AG10803 (cell line): Measurements from ENCODE around the gene CRNKL1.

Source experiments
- DNase-seq: peaks from one replicate; pipeline ENCODE4 v3.0.0; 2010; ENCODE audit warnings: low read depth
- H3K4me3 ChIP-seq: 2 replicates; pipeline ENCODE4 v1.5.1; 2011; ENCODE audit warnings: mild to moderate bottlenecking, low read length, control low read depth
- TF ChIP-seq, protein P1 (sequence below): conservative IDR thresholded peaks from 2 replicates; pipeline ENCODE4 v1.5.1; 2011; ENCODE audit warnings: mild to moderate bottlenecking, low read length, control low read depth, inconsistent platforms

Gene CRNKL1

DNA sequence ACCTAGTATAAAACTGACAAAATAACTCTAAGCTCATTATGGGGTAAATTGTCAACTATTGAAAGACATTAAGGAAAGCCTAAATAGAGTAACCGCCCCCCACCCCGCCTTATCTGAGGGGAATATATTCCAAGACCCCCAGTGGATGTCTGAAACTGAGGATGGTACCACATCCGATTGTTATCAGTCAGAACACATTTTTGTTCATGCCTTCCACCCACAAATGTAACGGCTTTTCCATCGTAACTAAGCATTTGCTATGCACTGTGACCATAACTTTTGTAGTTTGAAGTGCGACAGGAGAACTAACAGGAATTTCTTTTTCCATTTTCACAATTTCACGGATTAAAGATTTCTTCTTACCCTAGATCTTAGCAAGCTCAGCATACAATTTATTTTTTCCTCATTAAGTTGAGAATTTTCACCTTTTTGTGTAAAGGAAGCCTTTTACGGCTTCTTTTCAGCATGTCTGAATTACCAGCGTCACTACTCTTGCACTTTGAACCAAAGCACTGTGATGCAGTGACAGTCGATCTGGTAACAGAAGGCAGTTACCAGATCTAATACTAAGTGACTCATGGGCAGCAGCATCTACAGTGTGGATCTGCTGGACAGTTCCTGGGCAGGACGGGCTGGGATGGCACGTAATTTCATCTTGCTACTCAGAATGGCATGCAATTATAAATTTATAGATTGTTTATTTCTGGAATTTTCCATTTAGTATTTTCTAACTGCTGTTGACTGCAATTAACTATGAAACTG lies 11.9 kb upstream of the CRNKL1 start:
- TF ChIP-seq, protein P1, sequence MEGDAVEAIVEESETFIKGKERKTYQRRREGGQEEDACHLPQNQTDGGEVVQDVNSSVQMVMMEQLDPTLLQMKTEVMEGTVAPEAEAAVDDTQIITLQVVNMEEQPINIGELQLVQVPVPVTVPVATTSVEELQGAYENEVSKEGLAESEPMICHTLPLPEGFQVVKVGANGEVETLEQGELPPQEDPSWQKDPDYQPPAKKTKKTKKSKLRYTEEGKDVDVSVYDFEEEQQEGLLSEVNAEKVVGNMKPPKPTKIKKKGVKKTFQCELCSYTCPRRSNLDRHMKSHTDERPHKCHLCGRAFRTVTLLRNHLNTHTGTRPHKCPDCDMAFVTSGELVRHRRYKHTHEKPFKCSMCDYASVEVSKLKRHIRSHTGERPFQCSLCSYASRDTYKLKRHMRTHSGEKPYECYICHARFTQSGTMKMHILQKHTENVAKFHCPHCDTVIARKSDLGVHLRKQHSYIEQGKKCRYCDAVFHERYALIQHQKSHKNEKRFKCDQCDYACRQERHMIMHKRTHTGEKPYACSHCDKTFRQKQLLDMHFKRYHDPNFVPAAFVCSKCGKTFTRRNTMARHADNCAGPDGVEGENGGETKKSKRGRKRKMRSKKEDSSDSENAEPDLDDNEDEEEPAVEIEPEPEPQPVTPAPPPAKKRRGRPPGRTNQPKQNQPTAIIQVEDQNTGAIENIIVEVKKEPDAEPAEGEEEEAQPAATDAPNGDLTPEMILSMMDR = no peak
- H3K4me3 ChIP-seq = no peak overlapping the region
- DNase-seq = peak; percentile 12

DNA sequence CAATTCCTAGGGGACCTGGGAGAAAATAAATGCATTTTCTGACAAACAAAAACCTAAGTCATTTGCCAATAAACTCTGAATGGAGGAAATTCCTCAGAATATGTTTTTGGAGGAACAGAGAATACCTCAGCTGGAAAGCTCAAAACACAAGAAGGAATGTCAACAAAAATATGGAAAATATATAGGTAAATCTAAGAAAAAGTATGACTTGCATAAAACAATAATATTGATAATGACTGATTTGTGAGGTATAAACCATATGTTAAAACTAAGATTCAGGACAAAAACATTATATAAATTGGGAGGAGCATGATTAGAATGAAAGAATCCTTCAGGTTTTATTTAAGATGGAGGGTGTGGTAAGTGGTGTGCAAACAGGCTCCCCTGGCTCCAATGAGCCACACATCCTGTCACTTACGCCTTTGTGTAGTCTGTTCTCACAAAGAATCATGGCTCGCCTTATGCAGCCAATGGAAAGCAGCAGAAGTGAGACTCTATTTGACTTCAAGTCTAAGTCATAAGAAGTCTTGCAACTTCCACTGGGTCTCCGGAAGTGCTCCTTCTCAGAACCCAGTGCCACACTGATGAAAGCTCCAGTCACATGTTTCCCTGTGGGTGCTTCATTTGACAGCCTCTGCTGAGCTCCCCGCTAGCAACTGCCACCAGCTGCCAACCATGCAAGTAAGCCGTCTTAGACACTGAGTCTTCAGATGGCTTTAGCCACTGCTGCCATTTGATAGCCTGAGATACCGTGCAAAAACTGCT lies 8.2 kb upstream of the CRNKL1 start:
- no peak overlapping the region for H3K4me3 ChIP-seq
- DNase-seq = no peak
- TF ChIP-seq, protein P1 = no peak

DNA sequence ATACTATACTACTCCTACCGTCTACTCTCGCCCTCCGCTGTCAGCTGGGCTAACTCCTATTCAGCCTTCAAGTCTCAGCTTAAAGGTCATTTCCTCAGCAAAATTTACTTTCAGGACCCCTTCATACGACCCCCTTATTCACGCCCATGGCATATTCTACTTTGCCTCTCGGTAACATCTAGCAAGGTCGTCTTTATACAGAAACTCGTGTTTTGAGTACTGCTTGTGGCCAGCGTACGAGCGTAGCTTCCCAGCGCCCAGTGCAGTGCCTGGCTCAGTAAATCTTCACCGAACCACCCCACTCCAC lies 546 bp downstream of the CRNKL1 start:
- TF ChIP-seq, protein P1 = no peak
- H3K4me3 ChIP-seq = peak overlapping the region; percentile 93
- no peak for DNase-seq

DNA sequence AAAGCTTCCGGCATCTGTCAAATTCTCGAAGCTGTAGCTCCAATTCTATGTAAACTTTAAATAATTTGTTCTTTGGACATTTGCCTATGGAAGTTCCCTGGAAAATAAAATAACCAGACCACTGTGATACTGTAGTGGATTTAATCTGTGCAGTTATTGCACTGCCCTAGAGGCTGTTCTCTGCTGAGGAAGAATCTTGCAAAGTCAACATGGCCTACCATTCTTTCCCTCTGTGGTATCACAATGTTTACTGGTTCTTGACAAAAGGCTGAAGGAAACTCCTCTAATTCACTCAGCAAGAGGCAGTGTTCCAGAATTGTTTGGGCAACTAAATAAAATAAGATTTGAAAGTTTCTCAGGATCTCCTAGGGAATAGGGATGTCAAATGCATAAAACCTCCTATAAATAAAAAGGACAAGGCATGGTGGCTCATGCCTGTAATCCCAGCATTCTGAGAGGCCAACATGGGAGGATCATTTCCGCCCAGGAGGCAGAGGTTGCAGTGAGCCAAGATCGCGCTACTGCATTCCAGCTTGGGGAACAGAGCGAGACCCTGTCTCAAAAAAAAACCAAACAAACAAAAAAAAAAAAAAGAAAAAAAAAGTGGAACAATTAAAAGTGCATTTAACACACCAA lies 12.4 kb downstream of the CRNKL1 start:
- no peak for DNase-seq
- TF ChIP-seq, protein P1 = no peak
- no peak overlapping the region for H3K4me3 ChIP-seq

DNA sequence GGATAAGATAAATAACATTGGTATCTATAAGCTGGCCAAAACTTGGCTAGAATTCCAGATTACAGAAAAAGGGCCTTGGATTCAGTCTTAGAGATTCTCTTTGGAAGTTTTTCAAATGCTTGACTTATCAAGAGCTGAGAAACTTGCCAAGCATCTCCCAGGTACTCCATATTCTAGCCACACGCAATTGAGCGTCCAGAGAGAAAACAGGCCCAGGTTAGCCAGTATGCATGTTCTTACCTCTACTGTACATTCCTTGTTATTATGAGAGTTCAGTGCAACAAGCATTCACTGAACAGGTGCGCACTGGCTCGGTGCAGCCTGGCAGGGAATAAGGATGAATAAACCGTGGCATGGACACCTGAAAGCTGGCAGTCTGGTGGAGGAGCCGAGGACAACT lies 13.7 kb downstream of the CRNKL1 start:
- no peak overlapping the region for H3K4me3 ChIP-seq
- no peak for DNase-seq
- TF ChIP-seq, protein P1 = no peak

DNA sequence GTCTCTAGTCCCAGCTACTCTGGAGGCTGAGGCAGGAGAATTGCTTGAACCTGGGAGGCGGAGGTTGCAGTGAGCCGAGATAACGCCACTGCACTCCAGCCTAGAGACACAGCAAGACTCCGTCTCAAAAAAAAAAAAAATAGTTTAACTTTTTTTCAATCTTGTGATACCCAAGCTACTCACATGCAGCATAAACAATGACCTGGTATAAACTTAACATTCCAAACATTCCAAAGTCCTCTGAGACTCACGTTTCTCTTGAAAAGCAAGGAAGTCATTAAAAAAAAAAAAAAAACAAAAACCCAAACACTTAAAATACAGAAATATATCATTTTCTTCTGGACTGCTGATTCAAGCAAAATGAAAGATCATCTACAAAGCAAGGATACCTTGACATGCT lies 14.3 kb downstream of the CRNKL1 start:
- peak; percentile 79 for DNase-seq
- no peak overlapping the region for H3K4me3 ChIP-seq
- TF ChIP-seq, protein P1 = no peak
